ENCODE measurements around the gene SAXO2.
"Not testable (repeated sequence)": the region's sequence is repeated elsewhere in the genome, so short reads cannot be mapped to it uniquely, and the experiment has no call there.

The SAXO2 gene

GRCh38 chr15:82299511-82299914, 36.9 kb downstream of the SAXO2 start:
- not testable (repeated sequence) for H3K27ac Mint-ChIP-seq; ATAC-seq (ENCODE audit: low read depth); H3K9me3 Mint-ChIP-seq; H3K4me3 Mint-ChIP-seq; H3K27me3 Mint-ChIP-seq; H3K36me3 Mint-ChIP-seq; DNase-seq (ENCODE audit: low spot score in 2 of 2); H3K4me1 Mint-ChIP-seq

- not testable (repeated sequence) for H3K4me3 Mint-ChIP-seq; ATAC-seq (ENCODE audit: low read depth); H3K36me3 Mint-ChIP-seq; H3K27me3 Mint-ChIP-seq; H3K4me1 Mint-ChIP-seq; DNase-seq (ENCODE audit: low spot score in 2 of 2); H3K27ac Mint-ChIP-seq; H3K9me3 Mint-ChIP-seq
Observed at GRCh38 chr15:82300326-82300725, 37.7 kb downstream of the SAXO2 start.

GRCh38 chr15:82300883-82301282, 38.3 kb downstream of the SAXO2 start:
- Mint-ChIP-seq H3K4me3 (no peak overlapping the region), H3K9me3 (no peaks in the 10 kb centered on the region), H3K36me3 (no peaks in the 10 kb centered on the region), H3K27me3 (peaks cover 5% of the 10 kb centered on the region), H3K27ac (no peak overlapping the region), H3K4me1 (peaks cover 2% of the 10 kb centered on the region)
- no peak for ATAC-seq (ENCODE audit: low read depth)
- DNase-seq (ENCODE audit: low spot score in 2 of 2), result no peak

GRCh38 chr15:82301296-82302016, 38.8 kb downstream of the SAXO2 start:
- DNase-seq (ENCODE audit: low spot score in 2 of 2) (no peak), ATAC-seq (ENCODE audit: low read depth) (no peak)
- Mint-ChIP-seq H3K9me3 (no peaks in the 10 kb centered on the region), H3K36me3 (no peaks in the 10 kb centered on the region), H3K27ac (no peak overlapping the region), H3K27me3 (peaks cover 5% of the 10 kb centered on the region), H3K4me1 (peaks cover 2% of the 10 kb centered on the region), H3K4me3 (no peak overlapping the region)

GRCh38 chr15:82303956-82304777, 41.5 kb downstream of the SAXO2 start:
- DNase-seq (ENCODE audit: low spot score in 2 of 2) (no peak), ATAC-seq (ENCODE audit: low read depth) (no peak)
- Mint-ChIP-seq H3K36me3 (no peaks in the 10 kb centered on the region), H3K4me3 (no peak overlapping the region), H3K4me1 (no peaks in the 10 kb centered on the region), H3K27ac (no peak overlapping the region), H3K27me3 (peaks cover 5% of the 10 kb centered on the region), H3K9me3 (no peaks in the 10 kb centered on the region)

GRCh38 chr15:82304778-82305090, 42.1 kb downstream of the SAXO2 start:
- peaks cover 5% of the 10 kb centered on the region for H3K27me3 Mint-ChIP-seq
- H3K4me1 Mint-ChIP-seq, result no peaks in the 10 kb centered on the region
- ATAC-seq (ENCODE audit: low read depth) (no peak), DNase-seq (ENCODE audit: low spot score in 2 of 2) (no peak)
- H3K27ac Mint-ChIP-seq, result no peak overlapping the region
- H3K4me3 Mint-ChIP-seq, result no peak overlapping the region
- H3K9me3 Mint-ChIP-seq, result no peaks in the 10 kb centered on the region
- no peaks in the 10 kb centered on the region for H3K36me3 Mint-ChIP-seq

- Mint-ChIP-seq H3K9me3 (peaks cover 4% of the 10 kb centered on the region), H3K27ac (no peak overlapping the region), H3K4me1 (no peaks in the 10 kb centered on the region), H3K27me3 (peaks cover 5% of the 10 kb centered on the region), H3K4me3 (no peak overlapping the region), H3K36me3 (no peaks in the 10 kb centered on the region)
- no peak for ATAC-seq (ENCODE audit: low read depth)
- no peak for DNase-seq (ENCODE audit: low spot score in 2 of 2)
Observed at GRCh38 chr15:82305621-82306048, 43.0 kb downstream of the SAXO2 start.

GRCh38 chr15:82306791-82307713, 44.4 kb downstream of the SAXO2 start:
- Mint-ChIP-seq H3K36me3 (peaks cover 3% of the 10 kb centered on the region), H3K4me3 (no peak overlapping the region), H3K4me1 (no peaks in the 10 kb centered on the region), H3K27ac (no peak overlapping the region), H3K9me3 (peaks cover 10% of the 10 kb centered on the region), H3K27me3 (peaks cover 6% of the 10 kb centered on the region)
- ATAC-seq (ENCODE audit: low read depth), result no peak
- DNase-seq (ENCODE audit: low spot score in 2 of 2), result no peak

- H3K9me3 Mint-ChIP-seq, result peaks cover 10% of the 10 kb centered on the region
- no peaks in the 10 kb centered on the region for H3K4me1 Mint-ChIP-seq
- no peak overlapping the region for H3K4me3 Mint-ChIP-seq
- peaks cover 3% of the 10 kb centered on the region for H3K36me3 Mint-ChIP-seq
- ATAC-seq (ENCODE audit: low read depth) (no peak), DNase-seq (ENCODE audit: low spot score in 2 of 2) (no peak)
- peaks cover 5% of the 10 kb centered on the region for H3K27me3 Mint-ChIP-seq
- no peak overlapping the region for H3K27ac Mint-ChIP-seq
Observed at GRCh38 chr15:82307714-82308081, 45.1 kb downstream of the SAXO2 start.

GRCh38 chr15:82309802-82310201, 47.2 kb downstream of the SAXO2 start:
- H3K27me3 Mint-ChIP-seq, result peaks cover 6% of the 10 kb centered on the region
- H3K36me3 Mint-ChIP-seq, result peaks cover 3% of the 10 kb centered on the region
- H3K27ac Mint-ChIP-seq, result no peak overlapping the region
- H3K4me3 Mint-ChIP-seq, result no peak overlapping the region
- H3K9me3 Mint-ChIP-seq, result peaks cover 10% of the 10 kb centered on the region
- ATAC-seq (ENCODE audit: low read depth), result no peak
- H3K4me1 Mint-ChIP-seq, result no peaks in the 10 kb centered on the region
- no peak for DNase-seq (ENCODE audit: low spot score in 2 of 2)

- H3K9me3 Mint-ChIP-seq, result not testable (repeated sequence)
Observed at GRCh38 chr15:82311321-82311720, 48.7 kb downstream of the SAXO2 start.

GRCh38 chr15:82312586-82313349, 50.1 kb downstream of the SAXO2 start:
- no peak overlapping the region for H3K4me3 Mint-ChIP-seq
- peaks cover 2% of the 10 kb centered on the region for H3K4me1 Mint-ChIP-seq
- peaks cover 3% of the 10 kb centered on the region for H3K27me3 Mint-ChIP-seq
- DNase-seq (ENCODE audit: low spot score in 2 of 2) (no peak), ATAC-seq (ENCODE audit: low read depth) (no peak)
- no peak overlapping the region for H3K27ac Mint-ChIP-seq
- peaks cover 3% of the 10 kb centered on the region for H3K36me3 Mint-ChIP-seq
- peaks cover 10% of the 10 kb centered on the region for H3K9me3 Mint-ChIP-seq

More at GRCh38 chr15:82311321-82311720, 48.7 kb downstream of the SAXO2 start:
- not testable (repeated sequence) for H3K27ac Mint-ChIP-seq; H3K27me3 Mint-ChIP-seq; H3K4me1 Mint-ChIP-seq; DNase-seq (ENCODE audit: low spot score in 2 of 2); H3K36me3 Mint-ChIP-seq; ATAC-seq (ENCODE audit: low read depth)
- H3K4me3 Mint-ChIP-seq, result peak overlapping the region; percentile 43

GRCh38 chr15:82313446-82313845, 50.8 kb downstream of the SAXO2 start:
- DNase-seq (ENCODE audit: low spot score in 2 of 2) (no peak), ATAC-seq (ENCODE audit: low read depth) (no peak)
- H3K36me3 Mint-ChIP-seq, result peaks cover 3% of the 10 kb centered on the region
- peaks cover 3% of the 10 kb centered on the region for H3K27me3 Mint-ChIP-seq
- no peak overlapping the region for H3K27ac Mint-ChIP-seq
- peaks cover 2% of the 10 kb centered on the region for H3K4me1 Mint-ChIP-seq
- peaks cover 10% of the 10 kb centered on the region for H3K9me3 Mint-ChIP-seq
- no peak overlapping the region for H3K4me3 Mint-ChIP-seq
